K562 (cell line): Measurements from ENCODE around the gene DYSF. TPM values are rescaled to one million over a fixed set of nuclear protein-coding genes. Genes with fewer than 3 reads are reported as not detected.

ENCODE experiments used
- ATAC-seq: fragments of 200-7000 bp; cut with Tn5 transposase; 3 replicates; pipeline ENCODE4 v1.9.1; 2020; ENCODE audit warnings: moderate library complexity
- BruUV-seq: library from RNA; stranded (reverse); fragments of 400-500 nt; replicated peaks from 2 replicates; lab custom pipeline; 2021; lab: Mats Ljungman, UMichigan
- CTCF ChIA-PET: fragments of 300-600 bp; formaldehyde crosslinking; extraction: SDS; loops from one replicate; lab custom pipeline; 2021; ENCODE audit warnings: low intra/inter-chr PET ratio; lab: Yijun Ruan, JAX
- POLR2A ChIA-PET: fragments of 300-600, 350-650 bp; sonication (Branson Sonifier 250); formaldehyde crosslinking; extraction: SDS; loops from one replicate; lab custom pipeline; 2021; ENCODE audit warnings: antibody characterized with exemption, inconsistent platforms; lab: Yijun Ruan, JAX
- DNase-seq, 4 experiments: peaks; one replicate each; pipeline versions ENCODE4 v3.0.0 to v3.0.0-alpha.2; 2011 to 2018; ENCODE audit warnings: low spot score in 3 of 4, mixed read lengths in 3 of 4; ENCODE audit errors: extremely low read depth in 1 of 4
- FAIRE-seq: peaks from 2 replicates; lab custom pipeline; 2011; peaks lifted over from hg19 to GRCh38; lab: Jason Lieb, UNC
- H2AFZ ChIP-seq: 2 replicates; pipeline ENCODE4 v1.6.0; 2011; ENCODE audit warnings: low read depth, low read length, control low read depth, inconsistent platforms
- H3K27ac ChIP-seq: fragments of 200-600 bp; 3 replicates; pipeline ENCODE4 v1.8.0; 2011; ENCODE audit warnings: low read depth, mild to moderate bottlenecking, control low read depth, inconsistent platforms, low read length, moderate library complexity, mixed read lengths; ENCODE audit errors: extremely low read depth
- H3K27me3 ChIP-seq, 2 experiments: fragments of 300-600 bp in 1 of 2; 2 replicates in 1 of 2; 3 replicates in 1 of 2; pipeline versions ENCODE4 v1.6.0 to v1.8.0; 2011; ENCODE audit warnings: inconsistent platforms in 2 of 2, low read length in 2 of 2, mild to moderate bottlenecking in 1 of 2, mixed read lengths in 1 of 2, moderate library complexity in 1 of 2; ENCODE audit not compliant: control insufficient read depth in 2 of 2, insufficient read depth in 2 of 2
- H3K36me3 ChIP-seq: fragments of 300-600 bp; 3 replicates; pipeline ENCODE4 v1.8.0; 2011; ENCODE audit warnings: mild to moderate bottlenecking, low read length, inconsistent platforms; ENCODE audit not compliant: control insufficient read depth, insufficient read depth
- H3K4me1 ChIP-seq, 2 experiments: fragments of 200-600 bp in 1 of 2; replicated peaks in 1 of 2; 2 replicates in 1 of 2; 3 replicates in 1 of 2; pipeline versions ENCODE4 v1.5.1 to v1.8.0; 2011; ENCODE audit warnings: inconsistent platforms in 2 of 2, low read length in 2 of 2, mild to moderate bottlenecking in 1 of 2, mixed read lengths in 1 of 2, moderate library complexity in 1 of 2; ENCODE audit not compliant: control insufficient read depth in 2 of 2, insufficient read depth in 2 of 2
- H3K4me2 ChIP-seq: 2 replicates; pipeline ENCODE4 v1.6.1; 2011; ENCODE audit warnings: low read length, control low read depth, inconsistent platforms, mixed read lengths; ENCODE audit not compliant: insufficient read depth
- H3K4me3 ChIP-seq: fragments of 200-600 bp; sonication (generic), shearing (Covaris generic); 2 replicates; pipeline ENCODE4 v1.5.1; 2016; ENCODE audit warnings: control low read depth, inconsistent platforms
- H3K79me2 ChIP-seq: fragments of 200-600 bp; 3 replicates; pipeline ENCODE4 v1.8.0; 2011; ENCODE audit warnings: low read length, inconsistent platforms; ENCODE audit not compliant: control insufficient read depth, insufficient read depth
- H3K9ac ChIP-seq, 2 experiments: 2 replicates each; pipeline versions ENCODE4 v1.6.0 to v1.6.1; 2011; ENCODE audit warnings: low read depth in 2 of 2, low read length in 2 of 2, control low read depth in 1 of 2, inconsistent platforms in 1 of 2, mild to moderate bottlenecking in 1 of 2, mixed read lengths in 1 of 2; ENCODE audit not compliant: insufficient read depth in 1 of 2
- H3K9me1 ChIP-seq: one replicate; pipeline ENCODE4 v1.6.0; 2011; ENCODE audit warnings: inconsistent platforms, mild to moderate bottlenecking, low read length, moderate library complexity; ENCODE audit not compliant: control insufficient read depth, insufficient read depth
- H3K9me3 ChIP-seq: replicated peaks from 2 replicates; pipeline ENCODE4 v1.5.1; 2011; ENCODE audit warnings: low read depth, low read length, inconsistent platforms; ENCODE audit not compliant: control insufficient read depth, insufficient read depth
- H4K20me1 ChIP-seq: replicated peaks from 2 replicates; pipeline ENCODE4 v1.6.1; 2011; ENCODE audit warnings: low read length, inconsistent platforms, mixed read lengths; ENCODE audit not compliant: control insufficient read depth, insufficient read depth
- E2F5 ChIP-seq: sonication (generic); formaldehyde crosslinking; IDR thresholded peaks from 2 replicates; pipeline ENCODE4 v1.8.0; 2022; ENCODE audit warnings: mild to moderate bottlenecking, missing genetic modification reagents
- HDAC8 ChIP-seq: fragments of 450-650 bp; IDR thresholded peaks from 2 replicates; pipeline ENCODE4 v1.6.1; 2016; ENCODE audit warnings: mild to moderate bottlenecking, missing genetic modification characterization, moderate library complexity, missing compliant biosample characterization
- MCM5 ChIP-seq: fragments of 450-650 bp; IDR thresholded peaks from 2 replicates; pipeline ENCODE4 v1.6.1; 2016; ENCODE audit warnings: low read depth
- NR1H2 ChIP-seq: sonication (generic); formaldehyde crosslinking; IDR thresholded peaks from 2 replicates; pipeline ENCODE4 v1.4.0; 2020; ENCODE audit warnings: mild to moderate bottlenecking, missing genetic modification reagents
- TBP ChIP-seq: optimal IDR thresholded peaks from 2 replicates; pipeline ENCODE3; 2011; ENCODE audit warnings: low read depth, low read length, improper control_type of control experiment
- TFAP4 ChIP-seq: sonication (generic); formaldehyde crosslinking; IDR thresholded peaks from 2 replicates; pipeline ENCODE4 v1.8.0; 2022; ENCODE audit warnings: missing genetic modification reagents, mild to moderate bottlenecking, moderate library complexity, borderline replicate concordance
- ZNF316 ChIP-seq: fragments of 450-650 bp; IDR thresholded peaks from 2 replicates; pipeline ENCODE4 v1.6.1; 2016
- WGBS: fragments of 100-300 bp; shearing (Covaris generic); methylation state at CpG from one replicate; pipeline ENCODE4 v1.1.6; 2016; ENCODE audit warnings: low coverage, mixed read lengths; ENCODE audit not compliant: insufficient coverage; ENCODE audit errors: missing lambda C conversion rate; 5-methylcytosine and 5-hydroxymethylcytosine counted together
- in situ Hi-C: fragments of 300-500 bp; cut with MboI; formaldehyde crosslinking; loops from 4 replicates; pipeline ENCODE4 v1.15.0; 2018; ENCODE audit warnings: inconsistent platforms, mixed read lengths
- intact Hi-C: fragments of 100-400 bp; cut with micrococcal nuclease; formaldehyde crosslinking; loops from 2 replicates; pipeline ENCODE4 v1.14.2; 2022
- polyA plus RNA-seq, 8 experiments: library from polyadenylated mRNA; depleted of rRNA in 4 of 8; stranded (reverse) in 5 of 8; unstranded in 3 of 8; fragments of >200 nt; fragmentation: Nextera tagmentation in 2 of 8; fragmentation: Illumina TruSeq in 1 of 8; extraction: Ambion mirVana in 2 of 8; extraction: Trizol in 1 of 8; gene quantifications; 2 replicates each; pipeline versions ENCODE4 v1.2.1 to v1.2.3, GENCODE V29; 2011 to 2014; ENCODE audit warnings: inconsistent platforms in 1 of 8, missing spikeins in 1 of 8
- total RNA-seq, 7 experiments: library from RNA; depleted of rRNA in 6 of 7; stranded (reverse); fragments of >200 nt in 6 of 7; fragmentation: Illumina TruSeq in 2 of 7; extraction: Trizol in 2 of 7; gene quantifications; 2 replicates each; pipeline versions ENCODE4 v1.2.1 to v1.2.3, GENCODE V29; 2011 to 2021; ENCODE audit warnings: low replicate concordance in 1 of 7

The DYSF gene
- total and polyA plus RNA-seq, 9 of the 15 experiments (the other 6 are each of a cell fraction or from before 2014, with no cell fraction given): 0.01 to 0.80 (median 0.29) TPM

DNA sequence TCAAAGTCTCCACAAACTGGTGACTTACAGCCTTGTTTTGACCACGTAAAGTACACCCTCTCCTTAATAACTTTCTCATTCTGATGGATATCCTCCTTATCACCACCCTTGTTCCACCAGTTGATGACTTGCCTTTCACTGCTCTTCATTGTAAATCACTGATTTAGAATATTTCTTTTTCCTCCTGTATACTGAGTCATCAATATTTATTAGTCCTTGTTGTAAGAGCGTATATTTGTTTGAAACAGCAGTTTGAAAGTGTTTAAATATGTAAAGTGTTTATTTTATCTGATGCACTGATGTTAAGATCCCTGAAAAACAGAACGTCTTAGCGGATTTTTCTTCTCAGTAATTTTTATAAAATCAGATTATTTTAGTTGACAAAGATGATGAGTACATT lies 34.2 kb upstream of the DYSF start (continued):
- TF ChIP-seq E2F5 (CRISPR knock-in tag) (no peak), NR1H2 (no peak), ZNF316 (peak; percentile 91)

DNA sequence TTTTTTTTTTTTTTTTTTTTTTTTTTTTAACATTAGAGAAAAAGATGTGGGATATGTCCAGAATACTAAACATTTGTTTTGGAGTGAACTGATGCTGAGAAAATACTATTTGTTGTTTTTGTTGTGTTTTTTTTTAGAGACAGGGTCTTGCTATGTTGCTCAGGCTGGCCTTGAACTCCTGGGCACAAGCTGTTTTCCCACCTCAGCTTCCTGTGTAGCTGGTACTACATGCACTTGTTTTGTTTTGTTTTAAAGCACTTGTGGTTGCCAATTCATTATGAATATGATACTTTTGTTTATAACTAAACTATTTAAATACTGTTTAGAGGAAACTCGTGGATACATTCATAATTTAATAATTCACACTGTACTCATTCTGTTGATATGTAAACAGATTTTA lies 33.4 kb upstream of the DYSF start:
- no peak overlapping the region for H3K4me2 ChIP-seq
- H3K9me1 ChIP-seq: no peaks in the 10 kb centered on the region
- H3K27ac ChIP-seq: peak overlapping the region; percentile 39; the same call in 2 of the 3 replicates
- peaks cover 28% of the 10 kb centered on the region for H3K79me2 ChIP-seq
- no peak overlapping the region for H3K4me3 ChIP-seq
- CTCF ChIA-PET: no interaction called here
- TF ChIP-seq TBP: no peak
- no peak for TF ChIP-seq TFAP4
- no peak for TF ChIP-seq MCM5
- no peak for TF ChIP-seq HDAC8 (tag)
- H3K4me1 ChIP-seq: peaks cover 0 to 14% of the 10 kb centered on the region in 2 experiments; a peak in 3 of 5 replicates
- POLR2A ChIA-PET: no interaction called here
- peak overlapping the region in 1 of 2 experiments; percentile 29; a peak in 1 of 4 replicates for H3K9ac ChIP-seq
- H3K27me3 ChIP-seq: no peaks in the 10 kb centered on the region
- H2AFZ ChIP-seq: no peak overlapping the region
- intact Hi-C loops: no loop called here
- no peaks in the 10 kb centered on the region for H4K20me1 ChIP-seq
- in situ Hi-C loops: no loop called here
- ATAC-seq (peak; percentile 50; the same call in 1 of the 3 replicates), DNase-seq (no peak), FAIRE-seq (no peak)
- H3K9me3 ChIP-seq: no peaks in the 10 kb centered on the region
- no TSS peak for BruUV-seq
- peaks cover 52% of the 10 kb centered on the region for H3K36me3 ChIP-seq
- WGBS: 17% methylated on average over 1 of the region's 1 CpG
